IMR-90 (cell line): Measurements from ENCODE around the gene COL5A2.

Experiments
- BHLHE40 ChIP-seq: fragments of 150-350 bp; IDR thresholded peaks from 2 replicates; pipeline ENCODE4 v1.6.1; 2016; ENCODE audit warnings: mild to moderate bottlenecking, low read depth, low read length
- CEBPB ChIP-seq: IDR thresholded peaks from 2 replicates; pipeline ENCODE4 v1.6.1; 2012; ENCODE audit warnings: low read depth, low read length, improper control_type of control experiment
- CTCF ChIP-seq: conservative IDR thresholded peaks from 2 replicates; pipeline ENCODE4 v1.5.1; 2012; ENCODE audit warnings: mild to moderate bottlenecking, low read depth, low read length, improper control_type of control experiment
- FOS ChIP-seq: fragments of 150-350 bp; IDR thresholded peaks from 2 replicates; pipeline ENCODE4 v1.6.1; 2016; ENCODE audit warnings: low read depth, low read length
- MAFK ChIP-seq: IDR thresholded peaks from 2 replicates; pipeline ENCODE4 v1.6.1; 2012; ENCODE audit warnings: low read depth, low read length, improper control_type of control experiment
- MAZ ChIP-seq: IDR thresholded peaks from 2 replicates; pipeline ENCODE4 v1.6.1; 2012; ENCODE audit warnings: low read depth, mild to moderate bottlenecking, low read length, improper control_type of control experiment, moderate library complexity, borderline replicate concordance
- MXI1 ChIP-seq: IDR thresholded peaks from 2 replicates; pipeline ENCODE4 v1.6.1; 2012; ENCODE audit warnings: low read depth, mild to moderate bottlenecking, low read length, moderate library complexity, borderline replicate concordance
- NFE2L2 ChIP-seq: fragments of 150-350 bp; IDR thresholded peaks from 2 replicates; pipeline ENCODE4 v1.6.1; 2016; ENCODE audit warnings: low read depth, mild to moderate bottlenecking, low read length
- POLR2A ChIP-seq: IDR thresholded peaks from 2 replicates; pipeline ENCODE4 v1.6.1; 2012; ENCODE audit warnings: mild to moderate bottlenecking, low read depth, low read length
- RAD21 ChIP-seq: IDR thresholded peaks from 2 replicates; pipeline ENCODE4 v1.6.1; 2012; ENCODE audit warnings: low read length, improper control_type of control experiment
- RFX5 ChIP-seq: IDR thresholded peaks from 2 replicates; pipeline ENCODE4 v1.8.0; 2012; ENCODE audit warnings: low read depth, mild to moderate bottlenecking, low read length, moderate library complexity
- TF ChIP-seq, protein P1 (sequence below): fragments of 150-350 bp; IDR thresholded peaks from 2 replicates; pipeline ENCODE4 v1.6.1; 2016; ENCODE audit warnings: low read depth, mild to moderate bottlenecking, low read length, moderate library complexity, borderline replicate concordance

- TF ChIP-seq CTCF (no peak), CEBPB (no peak), POLR2A (no peak), BHLHE40 (no peak), MAFK (no peak), RFX5 (no peak), MAZ (no peak), RAD21 (no peak), NFE2L2 (no peak), MXI1 (no peak), FOS (no peak)
- TF ChIP-seq, protein P1, sequence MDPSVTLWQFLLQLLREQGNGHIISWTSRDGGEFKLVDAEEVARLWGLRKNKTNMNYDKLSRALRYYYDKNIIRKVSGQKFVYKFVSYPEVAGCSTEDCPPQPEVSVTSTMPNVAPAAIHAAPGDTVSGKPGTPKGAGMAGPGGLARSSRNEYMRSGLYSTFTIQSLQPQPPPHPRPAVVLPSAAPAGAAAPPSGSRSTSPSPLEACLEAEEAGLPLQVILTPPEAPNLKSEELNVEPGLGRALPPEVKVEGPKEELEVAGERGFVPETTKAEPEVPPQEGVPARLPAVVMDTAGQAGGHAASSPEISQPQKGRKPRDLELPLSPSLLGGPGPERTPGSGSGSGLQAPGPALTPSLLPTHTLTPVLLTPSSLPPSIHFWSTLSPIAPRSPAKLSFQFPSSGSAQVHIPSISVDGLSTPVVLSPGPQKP: no peak
Observed at GRCh38 chr2:189161894-189162293, 17.7 kb downstream of the COL5A2 start.
